Endothelial cell of umbilical vein (primary cell): ENCODE data around the gene FMNL3. TPM values are rescaled to one million over a fixed set of nuclear protein-coding genes. Genes with fewer than 3 reads are reported as not detected.

Experiments
- BruUV-seq: library from RNA; stranded (reverse); fragments of 400-500 nt; replicated peaks from 2 replicates; lab custom pipeline; 2021; lab: Mats Ljungman, UMichigan
- CTCF ChIA-PET: fragments of 300-600, 350-600 bp; sonication (Branson Sonifier 250); formaldehyde crosslinking; loops from one replicate; lab custom pipeline; 2021; ENCODE audit warnings: antibody characterized with exemption, inconsistent platforms; lab: Charles Lee
- POLR2A ChIA-PET: fragments of 300-600, 350-600 bp; sonication (Branson Sonifier 250); formaldehyde crosslinking; loops from one replicate; lab custom pipeline; 2021; ENCODE audit warnings: antibody characterized with exemption, inconsistent platforms; lab: Charles Lee
- DNase-seq: peaks from one replicate; pipeline ENCODE4 v3.0.0-alpha.2; 2011; ENCODE audit warnings: low read depth, low spot score
- FAIRE-seq: peaks from 2 replicates; lab custom pipeline; 2011; peaks lifted over from hg19 to GRCh38; lab: Jason Lieb, UNC
- H2AFZ ChIP-seq: 2 replicates; pipeline ENCODE4 v1.6.0; 2012; ENCODE audit warnings: low read depth, low read length, control low read depth, inconsistent platforms
- H3K27ac ChIP-seq: 2 replicates; pipeline ENCODE4 v1.5.1; 2011; ENCODE audit warnings: low read depth, mild to moderate bottlenecking, control low read depth, low read length, moderate library complexity; ENCODE audit not compliant: insufficient read depth
- H3K27me3 ChIP-seq, 2 experiments: 2 replicates each; pipeline versions ENCODE4 v1.6.0 to v1.6.1; 2011; ENCODE audit warnings: low read length in 2 of 2, mixed read lengths in 1 of 2; ENCODE audit not compliant: control insufficient read depth in 2 of 2, insufficient read depth in 2 of 2
- H3K36me3 ChIP-seq, 2 experiments: 2 replicates in 1 of 2; 3 replicates in 1 of 2; pipeline ENCODE4 v1.5.1; 2011; ENCODE audit warnings: low read length in 2 of 2, mild to moderate bottlenecking in 1 of 2, moderate library complexity in 1 of 2; ENCODE audit not compliant: control insufficient read depth in 2 of 2, insufficient read depth in 2 of 2; ENCODE audit errors: extremely low read depth in 1 of 2
- H3K4me1 ChIP-seq: 3 replicates; pipeline ENCODE4 v1.5.1; 2011; ENCODE audit warnings: mild to moderate bottlenecking, low read length; ENCODE audit not compliant: control insufficient read depth, insufficient read depth; ENCODE audit errors: extremely low read depth
- H3K4me2 ChIP-seq: 2 replicates; pipeline ENCODE4 v1.6.1; 2011; ENCODE audit warnings: low read length, control low read depth, mixed read lengths; ENCODE audit not compliant: insufficient read depth
- H3K4me3 ChIP-seq, 3 experiments: fragments of 200-600 bp in 1 of 3; sonication (generic), shearing (Covaris generic) in 1 of 3; replicated peaks in 1 of 3; 2 replicates each; pipeline ENCODE4 v1.5.1; 2011 to 2016; ENCODE audit warnings: control low read depth in 3 of 3, low read length in 3 of 3, mild to moderate bottlenecking in 2 of 3, inconsistent platforms in 1 of 3, low read depth in 1 of 3, moderate library complexity in 1 of 3; ENCODE audit not compliant: insufficient read depth in 1 of 3
- H3K79me2 ChIP-seq: 2 replicates; pipeline ENCODE4 v1.6.0; 2012; ENCODE audit warnings: low read length, inconsistent platforms; ENCODE audit not compliant: control insufficient read depth, insufficient read depth
- H3K9ac ChIP-seq: replicated peaks from 2 replicates; pipeline ENCODE3; 2011; ENCODE audit warnings: low read length, control low read depth; ENCODE audit not compliant: insufficient read depth; ENCODE audit errors: extremely low read depth
- H3K9me1 ChIP-seq: replicated peaks from 3 replicates; pipeline ENCODE4 v1.6.0; 2011; ENCODE audit warnings: mild to moderate bottlenecking, low read length; ENCODE audit not compliant: control insufficient read depth, insufficient read depth; ENCODE audit errors: extremely low read depth
- H3K9me3 ChIP-seq: replicated peaks from 2 replicates; pipeline ENCODE4 v1.5.1; 2012; ENCODE audit warnings: low read length, inconsistent platforms; ENCODE audit not compliant: control insufficient read depth, insufficient read depth
- H4K20me1 ChIP-seq: replicated peaks from 2 replicates; pipeline ENCODE3; 2011; ENCODE audit warnings: mild to moderate bottlenecking, low read length; ENCODE audit not compliant: control insufficient read depth, insufficient read depth; ENCODE audit errors: extremely low read depth
- CTCF ChIP-seq, 2 donors: IDR thresholded peaks; 1 replicate in 1 of 2; 2 replicates in 1 of 2; pipeline ENCODE4 v1.5.1; 2011; ENCODE audit warnings: low read length in 2 of 2, mild to moderate bottlenecking in 2 of 2, moderate library complexity in 2 of 2, control low read depth in 1 of 2, inconsistent platforms in 1 of 2, low read depth in 1 of 2; ENCODE audit not compliant: insufficient read depth in 1 of 2; ENCODE audit errors: extremely low read depth in 1 of 2
- EZH2 ChIP-seq: IDR thresholded peaks from 2 replicates; pipeline ENCODE4 v1.6.1; 2012; ENCODE audit warnings: borderline replicate concordance, low read depth, mild to moderate bottlenecking, moderate library complexity, low read length, inconsistent platforms; ENCODE audit not compliant: severe bottlenecking
- FOS ChIP-seq: IDR thresholded peaks from 2 replicates; pipeline ENCODE4 v1.6.1; 2011; ENCODE audit warnings: mild to moderate bottlenecking, low read length, moderate library complexity, borderline replicate concordance; ENCODE audit not compliant: insufficient read depth
- GATA2 ChIP-seq: IDR thresholded peaks from 2 replicates; pipeline ENCODE4 v1.7.0; 2011; ENCODE audit warnings: low read depth, mild to moderate bottlenecking, moderate library complexity, mixed read lengths, low read length; ENCODE audit not compliant: insufficient read length, insufficient read depth
- JUN ChIP-seq: IDR thresholded peaks from 2 replicates; pipeline ENCODE4 v1.6.1; 2011; ENCODE audit warnings: borderline replicate concordance, low read depth; ENCODE audit not compliant: insufficient read length, insufficient read depth
- MAX ChIP-seq: IDR thresholded peaks from 2 replicates; pipeline ENCODE4 v1.6.1; 2011; ENCODE audit not compliant: insufficient read depth, insufficient read length
- MYC ChIP-seq: IDR thresholded peaks from one replicate; pipeline ENCODE4 v1.6.1; 2011; ENCODE audit warnings: mild to moderate bottlenecking, low read depth, low read length
- POLR2A ChIP-seq: IDR thresholded peaks from 2 replicates; pipeline ENCODE4 v1.6.1; 2012; ENCODE audit warnings: low read depth, mild to moderate bottlenecking, control low read depth, low read length
- POLR2AphosphoS5 ChIP-seq: IDR thresholded peaks from 2 replicates; pipeline ENCODE4 v1.6.1; 2012; ENCODE audit warnings: low read depth, mild to moderate bottlenecking, control low read depth, low read length, moderate library complexity; ENCODE audit not compliant: insufficient read depth
- dilution Hi-C: fragments of 300-500 bp; cut with MboI; formaldehyde crosslinking; loops from one replicate; pipeline ENCODE4 v1.15.0; 2019; ENCODE audit warnings: low sequenced_read_pairs; ENCODE audit not compliant: extremely low pct_ligation_motif_present
- intact Hi-C: fragments of 100-400 bp; cut with micrococcal nuclease; formaldehyde crosslinking; loops from one replicate; pipeline ENCODE4 v1.10.0; 2022
- polyA plus RNA-seq, 4 experiments: library from polyadenylated mRNA; depleted of rRNA in 3 of 4; stranded (reverse) in 3 of 4; unstranded in 1 of 4; fragments of >200 nt; gene quantifications; 2 replicates each; pipeline versions ENCODE4 v1.2.1 to v1.2.3, GENCODE V29; 2011 to 2012; ENCODE audit warnings: missing spikeins in 1 of 4
- total RNA-seq: library from RNA; stranded (reverse); gene quantifications from 2 replicates; pipeline ENCODE4 v1.2.3, GENCODE V29; 2021

FMNL3 gene
- total and polyA plus RNA-seq, 2 donors (not counting 3 experiments of a cell fraction or from before 2014, with no cell fraction given): 35.1 to 93.3 TPM

- ChIA-PET CTCF (interaction anchor here (1.1 to 3.2 kb wide), 3 partner anchors 9 to 61 kb away, joined by 3 to 47 read pairs (median 8); partner anchors contain the start of gene FMNL3), POLR2A (no interaction called here)
- no peak for TF ChIP-seq JUN
- TF ChIP-seq POLR2A: no peak
- no peak for TF ChIP-seq POLR2AphosphoS5
- TF ChIP-seq FOS: no peak
- TF ChIP-seq GATA2: no peak
- no peak for TF ChIP-seq CTCF (IDR thresholded peaks at IDR 0.05; ENCODE audit: extremely low read depth in 1 of 2, insufficient read depth in 1 of 2, low read depth in 1 of 2, low read length in 2 of 2)
- no peak for TF ChIP-seq EZH2
- TF ChIP-seq MAX: no peak
- no peak for TF ChIP-seq MYC
- intact Hi-C loops: no loop called here
- no TSS peak for BruUV-seq
- Histone ChIP-seq H3K9me1 (no peaks in the 10 kb centered on the region), H3K4me1 (peaks cover 33% of the 10 kb centered on the region), H3K36me3 (peaks cover 46 to 67% of the 10 kb centered on the region in 2 experiments), H3K79me2 (no peaks in the 10 kb centered on the region), H3K27ac (no peak overlapping the region), H3K4me3 (no peak overlapping the region), H3K9ac (no peak overlapping the region), H3K9me3 (no peaks in the 10 kb centered on the region), H3K4me2 (no peak overlapping the region), H2AFZ (no peak overlapping the region), H4K20me1 (no peaks in the 10 kb centered on the region), H3K27me3 (no peaks in the 10 kb centered on the region)
- FAIRE-seq (no peak), DNase-seq (no peak)
- dilution Hi-C loops: no loop called here
These were observed 57.3 kb downstream of the FMNL3 start for GRCh38 chr12:49649892-49650291.
